OCI-LY3 (cell line): ENCODE results near the gene PAQR5.
"Not testable (repeated sequence)": the region's sequence is repeated elsewhere in the genome, so short reads cannot be mapped to it uniquely, and the experiment has no call there.

Experiments used
- H2AFZ ChIP-seq: fragments of 200-600, 300-600 bp; shearing (Covaris generic); 2 replicates; pipeline ENCODE4 v1.6.0; 2014; ENCODE audit warnings: antibody characterized with exemption, low read depth, low read length
- H3K27ac ChIP-seq: fragments of 200-600, 300-600 bp; sonication (generic); 2 replicates; pipeline ENCODE4 v1.5.1; 2014; ENCODE audit warnings: mild to moderate bottlenecking, low read length, moderate library complexity, mixed read lengths
- H3K27me3 ChIP-seq: fragments of 200-600, 300-600 bp; sonication (generic); 2 replicates; pipeline ENCODE4 v1.6.1; 2014; ENCODE audit warnings: low read depth, low read length, mixed read lengths
- H3K36me3 ChIP-seq: fragments of 200-600, 300-600 bp; sonication (generic); replicated peaks from 2 replicates; pipeline ENCODE3; 2014; ENCODE audit warnings: low read depth, low read length, mixed read lengths
- H3K4me1 ChIP-seq: fragments of 300-600, 200-600 bp; sonication (generic); 2 replicates; pipeline ENCODE4 v1.6.1; 2014; ENCODE audit warnings: low read length, mixed read lengths
- H3K4me2 ChIP-seq: fragments of 200-600, 300-600 bp; sonication (generic); 2 replicates; pipeline ENCODE4 v1.6.1; 2014; ENCODE audit warnings: low read length, mixed read lengths
- H3K4me3 ChIP-seq: fragments of 300-600, 200-600 bp; sonication (generic); 2 replicates; pipeline ENCODE4 v1.5.1; 2014; ENCODE audit warnings: antibody characterized with exemption, mild to moderate bottlenecking, low read length, moderate library complexity
- H3K79me2 ChIP-seq: fragments of 300-600, 200-600 bp; shearing (Covaris generic); 2 replicates; pipeline ENCODE4 v1.6.1; 2014; ENCODE audit warnings: mild to moderate bottlenecking, low read length, mixed read lengths
- H3K9ac ChIP-seq: fragments of 300-600, 200-600 bp; shearing (Covaris generic); 2 replicates; pipeline ENCODE4 v1.6.0; 2014; ENCODE audit warnings: mild to moderate bottlenecking, low read length, moderate library complexity
- H3K9me3 ChIP-seq: fragments of 200-600, 300-600 bp; shearing (Covaris generic); 2 replicates; pipeline ENCODE4 v1.6.1; 2014; ENCODE audit warnings: low read length, mixed read lengths; ENCODE audit not compliant: insufficient read depth
- H4K20me1 ChIP-seq: fragments of 200-600, 300-600 bp; sonication (generic); 2 replicates; pipeline ENCODE4 v1.6.1; 2016; ENCODE audit warnings: low read length, mixed read lengths; ENCODE audit not compliant: insufficient read depth
- EZH2phosphoT487 ChIP-seq: fragments of 200-600 bp; shearing (Covaris generic); IDR thresholded peaks from 2 replicates; pipeline ENCODE4 v1.6.1; 2018; ENCODE audit warnings: antibody characterized with exemption, mixed run types, low read depth
- TF ChIP-seq, protein P1 (sequence below): fragments of 200-600, 300-600 bp; sonication (generic); IDR thresholded peaks from 2 replicates; pipeline ENCODE4 v1.5.1; 2014; ENCODE audit warnings: antibody characterized with exemption, low read length, low read depth

Gene PAQR5

DNA sequence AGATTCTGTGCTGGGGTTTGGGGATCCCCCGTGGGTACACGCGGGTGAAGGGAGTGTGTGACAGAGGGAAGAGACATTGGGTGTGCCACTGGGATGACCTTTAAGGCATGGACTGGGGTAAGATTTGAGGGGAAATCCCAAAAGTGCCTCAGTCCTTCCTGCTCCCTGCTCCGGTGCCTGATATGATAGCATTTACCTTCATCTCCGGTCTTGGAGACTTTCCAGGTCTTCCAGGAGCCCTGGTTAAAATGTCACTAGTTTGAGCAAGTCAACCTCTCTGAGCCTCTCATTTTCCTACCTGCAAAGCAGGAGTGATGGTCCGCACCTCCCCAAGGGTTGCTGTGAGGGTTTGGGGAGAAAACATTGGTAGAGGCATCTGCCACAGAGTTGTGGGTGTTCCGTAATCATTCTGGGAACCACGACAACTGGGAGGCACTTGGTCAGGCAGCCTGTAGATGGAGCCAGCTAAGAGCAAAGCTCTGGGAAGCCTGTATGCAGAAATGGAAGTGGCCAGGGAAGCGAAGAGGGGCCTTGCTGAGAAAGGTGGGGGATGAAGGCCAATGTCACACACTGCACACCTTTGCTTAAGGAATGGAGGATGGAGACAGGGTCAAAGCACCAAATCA is 81.5 kb downstream of the PAQR5 start:
- H3K4me1 ChIP-seq = no peaks in the 10 kb centered on the region
- no peak overlapping the region for H2AFZ ChIP-seq
- no peak overlapping the region for H3K4me2 ChIP-seq
- H3K9ac ChIP-seq = no peak overlapping the region
- H3K27ac ChIP-seq = no peak overlapping the region
- H3K36me3 ChIP-seq = no peaks in the 10 kb centered on the region
- H3K79me2 ChIP-seq = no peaks in the 10 kb centered on the region
- no peaks in the 10 kb centered on the region for H4K20me1 ChIP-seq
- H3K4me3 ChIP-seq = no peak overlapping the region
- no peaks in the 10 kb centered on the region for H3K9me3 ChIP-seq
- peaks cover 29% of the 10 kb centered on the region for H3K27me3 ChIP-seq
- TF ChIP-seq, protein P1, sequence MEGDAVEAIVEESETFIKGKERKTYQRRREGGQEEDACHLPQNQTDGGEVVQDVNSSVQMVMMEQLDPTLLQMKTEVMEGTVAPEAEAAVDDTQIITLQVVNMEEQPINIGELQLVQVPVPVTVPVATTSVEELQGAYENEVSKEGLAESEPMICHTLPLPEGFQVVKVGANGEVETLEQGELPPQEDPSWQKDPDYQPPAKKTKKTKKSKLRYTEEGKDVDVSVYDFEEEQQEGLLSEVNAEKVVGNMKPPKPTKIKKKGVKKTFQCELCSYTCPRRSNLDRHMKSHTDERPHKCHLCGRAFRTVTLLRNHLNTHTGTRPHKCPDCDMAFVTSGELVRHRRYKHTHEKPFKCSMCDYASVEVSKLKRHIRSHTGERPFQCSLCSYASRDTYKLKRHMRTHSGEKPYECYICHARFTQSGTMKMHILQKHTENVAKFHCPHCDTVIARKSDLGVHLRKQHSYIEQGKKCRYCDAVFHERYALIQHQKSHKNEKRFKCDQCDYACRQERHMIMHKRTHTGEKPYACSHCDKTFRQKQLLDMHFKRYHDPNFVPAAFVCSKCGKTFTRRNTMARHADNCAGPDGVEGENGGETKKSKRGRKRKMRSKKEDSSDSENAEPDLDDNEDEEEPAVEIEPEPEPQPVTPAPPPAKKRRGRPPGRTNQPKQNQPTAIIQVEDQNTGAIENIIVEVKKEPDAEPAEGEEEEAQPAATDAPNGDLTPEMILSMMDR = no peak
- no peak for TF ChIP-seq EZH2phosphoT487

DNA sequence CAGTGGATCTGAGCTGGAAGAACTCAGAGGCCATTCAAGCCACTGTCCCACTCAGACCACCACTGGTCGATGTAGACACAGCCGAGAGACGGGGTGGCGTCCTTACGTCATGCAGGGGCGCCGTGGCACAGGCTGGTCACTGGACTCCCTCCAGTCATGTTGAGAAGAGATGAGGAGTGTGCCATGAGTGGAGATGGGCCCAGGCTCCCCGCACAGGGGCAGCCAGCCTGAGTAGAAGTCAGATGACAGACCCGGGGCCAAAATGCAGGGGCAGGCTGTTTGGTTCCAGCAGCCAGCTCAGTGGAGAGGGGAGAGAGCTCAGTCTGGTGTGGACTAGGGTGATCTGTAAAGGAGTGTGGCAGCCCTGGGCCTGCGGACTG is 82.0 kb downstream of the PAQR5 start:
- Histone ChIP-seq H3K36me3 (no peaks in the 10 kb centered on the region), H3K4me3 (no peak overlapping the region), H3K27me3 (peaks cover 29% of the 10 kb centered on the region), H3K27ac (no peak overlapping the region), H3K4me1 (no peaks in the 10 kb centered on the region), H3K9ac (no peak overlapping the region), H3K79me2 (no peaks in the 10 kb centered on the region), H2AFZ (no peak overlapping the region), H4K20me1 (no peaks in the 10 kb centered on the region), H3K4me2 (no peak overlapping the region), H3K9me3 (no peaks in the 10 kb centered on the region)
- TF ChIP-seq, protein P1 = no peak
- TF ChIP-seq EZH2phosphoT487 = no peak

DNA sequence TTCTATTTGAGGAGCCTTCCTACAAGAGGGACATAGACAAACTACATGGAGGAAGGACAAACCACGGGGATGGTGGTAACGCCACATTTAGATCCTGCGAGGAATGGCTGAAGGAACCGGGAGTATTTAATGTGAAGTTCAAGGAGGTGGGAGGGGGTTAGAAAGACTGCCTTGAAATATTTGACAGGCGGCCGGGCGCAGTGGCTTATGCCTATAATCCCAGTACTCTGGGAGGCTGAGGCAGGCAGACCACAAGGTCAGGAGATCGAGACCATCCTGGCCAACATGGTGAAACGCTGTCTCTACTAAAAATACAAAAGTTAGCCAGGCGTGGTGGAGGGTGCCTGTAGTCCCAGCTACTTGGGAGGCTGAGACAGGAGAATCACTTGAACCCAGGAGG is 83.5 kb downstream of the PAQR5 start:
- not testable (repeated sequence) for H3K79me2 ChIP-seq, H3K9me3 ChIP-seq, H3K4me3 ChIP-seq, H4K20me1 ChIP-seq, H3K9ac ChIP-seq, H3K27ac ChIP-seq, H3K4me2 ChIP-seq, H2AFZ ChIP-seq, H3K4me1 ChIP-seq, H3K36me3 ChIP-seq
- H3K27me3 ChIP-seq = peaks cover 20% of the 10 kb centered on the region

DNA sequence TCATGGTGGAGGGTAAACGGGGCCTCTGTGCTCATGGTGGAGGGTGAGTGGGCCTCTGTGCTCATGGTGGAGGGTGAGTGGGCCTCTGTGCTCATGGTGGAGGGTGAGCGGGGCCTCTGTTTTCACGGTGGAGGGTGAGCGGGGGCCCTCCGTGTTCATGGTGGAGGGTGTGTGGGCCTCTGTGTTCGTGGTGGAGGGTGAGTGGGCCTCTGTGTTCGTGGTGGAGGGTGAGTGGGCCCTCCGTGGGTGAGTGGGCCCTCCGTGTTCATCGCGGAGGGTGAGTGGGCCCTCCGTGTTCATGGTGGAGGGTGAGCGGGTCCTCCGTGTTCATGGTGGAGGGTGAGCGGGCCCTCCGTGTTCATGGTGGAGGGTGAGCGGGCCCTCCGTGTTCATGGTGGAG is 85.4 kb downstream of the PAQR5 start:
- H3K9me3 ChIP-seq, H3K79me2 ChIP-seq, H3K27ac ChIP-seq, H3K9ac ChIP-seq, H2AFZ ChIP-seq, H4K20me1 ChIP-seq, H3K4me1 ChIP-seq, H3K4me2 ChIP-seq, H3K4me3 ChIP-seq, H3K36me3 ChIP-seq, H3K27me3 ChIP-seq: not testable (repeated sequence)

DNA sequence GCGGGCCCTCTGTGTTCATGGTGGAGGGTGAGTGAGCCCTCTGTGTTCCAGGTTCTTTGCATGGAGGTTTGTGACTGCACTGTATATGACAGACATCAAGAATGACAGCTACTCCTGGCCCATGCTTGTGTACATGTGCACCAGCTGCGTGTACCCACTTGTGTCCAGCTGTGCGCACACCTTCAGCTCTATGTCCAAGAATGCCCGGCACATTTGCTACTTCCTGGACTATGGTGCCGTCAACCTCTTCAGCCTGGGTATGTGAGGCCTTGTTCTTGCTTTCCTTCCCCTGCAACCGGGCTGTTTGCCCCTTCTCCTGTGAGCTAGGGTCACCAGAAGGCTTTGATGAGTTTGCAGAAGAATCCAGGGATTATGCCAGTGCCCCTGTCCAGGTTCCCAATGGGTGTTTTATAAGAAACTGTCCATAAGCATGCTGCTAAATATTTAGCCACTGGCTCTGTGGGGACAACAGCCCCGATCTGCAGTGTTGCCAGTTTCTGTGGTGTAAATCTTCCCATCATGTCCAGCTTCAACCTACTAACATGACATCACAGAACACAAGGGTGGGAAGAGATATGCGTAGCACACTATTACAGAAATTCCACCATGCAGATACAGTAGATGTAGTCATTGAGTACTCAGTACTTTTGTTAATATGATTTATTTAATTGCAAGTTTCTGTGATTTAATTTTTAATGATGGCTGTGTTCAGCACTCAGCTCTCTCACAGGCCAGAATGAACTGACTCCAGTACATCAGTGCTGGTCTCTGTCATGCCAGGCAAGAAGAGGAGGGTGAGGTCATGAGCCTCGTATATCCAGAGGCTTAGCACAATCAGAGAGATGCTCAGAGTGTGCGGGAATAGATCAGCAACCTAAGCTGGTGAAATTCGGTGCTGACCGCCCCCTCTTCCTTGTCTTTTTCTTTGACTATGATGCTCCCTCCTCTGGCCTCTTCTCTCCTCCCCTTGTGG is 86.2 kb downstream of the PAQR5 start:
- no peaks in the 10 kb centered on the region for H3K79me2 ChIP-seq
- TF ChIP-seq, protein P1 = no peak
- no peak for TF ChIP-seq EZH2phosphoT487

More for the DNA sequence above, 86.2 kb downstream of the PAQR5 start:
- H2AFZ ChIP-seq = no peak overlapping the region
- no peak overlapping the region for H3K4me2 ChIP-seq
- H3K36me3 ChIP-seq = no peaks in the 10 kb centered on the region
- H3K9ac ChIP-seq = no peak overlapping the region
- H3K9me3 ChIP-seq = no peaks in the 10 kb centered on the region
- no peak overlapping the region for H3K27ac ChIP-seq
- no peaks in the 10 kb centered on the region for H4K20me1 ChIP-seq
- H3K4me3 ChIP-seq = no peak overlapping the region
- H3K4me1 ChIP-seq = no peaks in the 10 kb centered on the region
- H3K27me3 ChIP-seq = peaks cover 4% of the 10 kb centered on the region; the same call in 1 of the 2 replicates
